ENCODE data around the gene MYOM3.
"Not testable (repeated sequence)": the region's sequence is repeated elsewhere in the genome, so short reads cannot be mapped to it uniquely, and the experiment has no call there.

MYOM3 gene

DNA sequence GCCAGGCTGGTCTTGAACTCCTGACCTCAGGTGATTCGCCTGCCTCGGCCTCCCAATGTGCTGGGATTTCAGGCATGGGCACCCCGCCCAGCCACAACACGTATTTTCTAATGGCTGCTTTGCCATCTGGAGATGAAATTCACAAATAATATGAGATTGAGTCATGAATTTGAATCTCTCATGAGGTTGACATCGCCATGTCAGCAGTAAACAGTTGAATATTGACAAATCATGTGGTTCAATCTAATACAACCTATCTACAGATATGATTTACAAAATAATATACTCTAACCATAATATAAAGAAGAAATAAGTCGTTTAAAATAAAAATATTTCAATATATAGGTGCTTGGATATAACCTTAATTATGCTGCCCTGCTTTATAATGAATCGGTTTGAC lies 42.1 kb downstream of the MYOM3 start:
- DNase-seq, result no peak

DNA sequence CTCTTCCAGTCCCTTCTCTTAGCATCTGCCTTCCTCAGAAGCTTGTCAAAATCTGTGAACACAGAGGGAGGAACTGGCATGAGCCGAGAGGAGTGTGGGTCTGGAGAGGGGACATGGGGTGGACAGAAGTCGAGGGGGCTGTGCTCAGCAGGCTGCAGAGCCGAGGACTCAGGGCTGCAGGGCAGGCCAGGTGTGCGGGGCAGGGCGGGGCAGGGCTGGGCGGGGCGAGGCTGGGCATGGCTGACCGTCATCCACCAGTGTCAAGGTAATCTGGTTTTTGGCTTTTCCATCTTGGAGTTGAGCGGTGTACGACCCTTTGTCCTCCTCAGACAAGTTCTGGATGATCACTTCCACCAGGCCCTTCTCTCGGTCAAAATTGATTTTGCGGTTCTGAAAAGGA lies 44.0 kb downstream of the MYOM3 start:
- DNase-seq, result no peak

DNA sequence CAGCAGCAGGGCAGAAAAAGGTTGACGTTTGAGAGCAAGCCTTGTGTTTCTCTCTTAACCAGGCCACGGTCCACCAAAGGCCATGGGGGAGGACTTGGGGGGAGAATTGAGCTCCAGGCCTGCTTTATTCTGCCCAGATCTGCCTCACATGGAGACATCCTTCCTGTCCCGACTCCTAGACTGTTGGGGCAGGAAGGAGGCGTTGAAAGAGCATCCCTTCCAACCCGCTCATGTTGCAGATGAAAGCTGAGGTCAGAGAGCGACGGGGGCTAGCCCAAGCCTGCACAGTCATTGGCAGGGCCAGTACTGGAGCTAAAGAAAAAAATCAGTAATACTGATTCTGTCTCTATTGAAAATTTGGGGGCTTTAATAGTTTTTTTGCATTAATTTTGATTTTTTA lies 46.6 kb downstream of the MYOM3 start:
- DNase-seq, result no peak

DNA sequence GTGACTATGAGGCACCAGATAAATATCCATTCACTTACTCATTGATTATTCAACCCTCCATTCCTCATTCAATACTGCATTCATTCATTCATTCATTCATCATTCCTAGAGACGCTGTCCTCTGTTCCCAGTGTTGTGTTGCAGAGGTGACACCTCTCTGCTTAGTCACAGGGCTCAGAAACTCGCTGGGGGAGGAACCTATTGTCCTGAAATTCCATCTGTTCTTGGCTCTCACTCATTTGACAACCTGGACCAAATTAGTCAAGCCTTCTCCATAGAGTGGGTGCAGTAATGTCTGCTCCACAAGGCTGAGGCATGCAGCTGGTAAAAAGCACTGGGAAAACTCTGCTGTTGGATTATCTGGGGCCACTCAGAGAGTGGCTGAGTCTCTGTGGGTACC lies 49.7 kb downstream of the MYOM3 start:
- no peak for DNase-seq

DNA sequence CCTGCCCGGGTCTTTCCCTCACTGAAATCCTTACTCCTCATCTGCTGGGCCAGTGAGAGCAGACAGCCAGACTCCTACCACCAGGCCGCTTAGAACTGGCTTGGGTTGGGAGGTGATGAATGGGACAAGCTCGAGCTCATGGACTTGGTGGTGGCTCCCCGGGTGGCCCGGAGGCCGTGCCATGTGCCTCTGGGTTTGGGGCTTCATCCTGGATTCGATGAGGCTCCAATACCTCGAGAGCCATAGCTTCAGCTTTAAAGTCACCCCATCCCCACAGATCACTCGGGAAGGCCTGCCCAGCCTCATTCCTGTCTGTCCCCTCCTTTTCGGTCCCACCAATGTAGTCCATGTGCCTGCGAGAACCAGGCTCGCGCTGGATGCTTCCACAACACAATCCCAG lies 51.5 kb downstream of the MYOM3 start:
- no peak for DNase-seq

DNA sequence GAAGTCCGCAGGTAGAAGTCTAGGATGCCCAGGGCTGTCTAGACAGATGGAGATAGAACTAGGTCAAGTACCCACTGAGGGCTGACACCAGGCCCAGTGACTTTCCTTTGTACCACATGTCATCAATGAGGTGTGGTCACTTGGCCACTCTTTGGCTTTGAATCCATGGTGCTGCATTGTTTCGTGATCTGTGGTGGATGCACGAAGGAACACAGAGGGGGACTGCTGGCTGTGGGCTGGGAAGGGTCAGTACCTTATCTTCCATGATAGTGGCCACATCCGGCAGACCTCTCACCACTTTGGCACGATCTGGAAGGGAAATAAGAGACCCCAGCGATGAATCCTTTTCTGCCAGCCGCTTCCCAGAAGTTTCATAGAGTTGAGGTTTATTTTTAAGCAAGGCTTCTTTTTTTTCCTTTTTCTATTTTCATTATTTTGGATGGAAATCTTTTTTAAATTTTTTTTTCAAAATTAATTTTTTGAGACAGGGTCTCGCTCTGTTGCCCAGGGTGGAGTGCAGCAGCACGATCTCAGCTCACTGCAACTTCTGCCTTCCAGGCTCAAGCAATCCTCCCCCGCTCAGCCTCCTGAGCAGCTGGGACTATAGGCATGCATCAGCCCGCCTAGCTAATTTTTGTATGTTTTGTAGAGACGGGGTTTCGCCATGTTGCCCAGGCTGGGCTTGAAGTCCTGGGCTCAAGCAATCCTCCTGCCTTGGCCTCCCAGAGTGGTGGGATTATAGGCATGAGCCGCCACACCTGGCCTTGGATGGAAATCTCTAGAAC lies 53.1 kb downstream of the MYOM3 start:
- no peak for DNase-seq

DNA sequence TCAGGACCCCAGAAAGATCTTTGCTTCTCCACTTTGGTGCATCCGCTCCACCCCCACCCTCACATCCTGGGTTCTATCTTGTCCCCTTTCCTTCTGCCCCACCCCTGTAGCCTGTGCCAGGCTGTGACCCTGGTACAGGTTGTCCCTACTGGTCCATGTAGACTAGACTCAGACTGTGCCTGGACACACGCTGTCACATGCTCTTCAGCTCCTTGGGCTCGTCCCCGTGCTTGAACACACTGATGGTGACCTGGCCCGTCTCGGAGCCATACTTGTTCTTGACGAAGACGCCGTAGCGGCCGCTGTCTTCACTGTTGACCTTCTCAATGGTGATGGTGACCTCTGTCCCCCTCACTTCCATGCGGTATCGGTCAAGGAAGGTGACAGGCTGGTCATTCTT lies 54.8 kb downstream of the MYOM3 start:
- DNase-seq, result no peak

DNA sequence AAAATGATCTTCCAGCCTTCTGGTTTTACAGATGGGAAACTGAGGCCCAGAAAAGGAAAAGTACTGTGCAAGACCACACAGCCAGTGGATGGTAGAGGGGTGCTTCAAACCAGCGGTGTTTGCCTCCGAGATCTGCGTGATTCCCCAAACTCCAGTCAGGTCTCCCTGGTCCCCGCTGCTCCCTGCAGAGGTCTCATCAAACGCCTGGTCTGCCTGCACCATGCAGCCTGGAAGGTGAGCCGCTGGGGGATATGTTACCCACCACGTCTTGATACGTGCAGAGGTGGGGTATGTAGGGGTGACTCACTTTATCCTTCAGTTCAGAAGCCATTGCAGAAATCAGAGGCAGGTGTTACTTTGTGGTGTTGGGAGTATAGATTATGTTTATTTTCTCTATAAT lies 56.3 kb downstream of the MYOM3 start:
- no peak for DNase-seq

DNA sequence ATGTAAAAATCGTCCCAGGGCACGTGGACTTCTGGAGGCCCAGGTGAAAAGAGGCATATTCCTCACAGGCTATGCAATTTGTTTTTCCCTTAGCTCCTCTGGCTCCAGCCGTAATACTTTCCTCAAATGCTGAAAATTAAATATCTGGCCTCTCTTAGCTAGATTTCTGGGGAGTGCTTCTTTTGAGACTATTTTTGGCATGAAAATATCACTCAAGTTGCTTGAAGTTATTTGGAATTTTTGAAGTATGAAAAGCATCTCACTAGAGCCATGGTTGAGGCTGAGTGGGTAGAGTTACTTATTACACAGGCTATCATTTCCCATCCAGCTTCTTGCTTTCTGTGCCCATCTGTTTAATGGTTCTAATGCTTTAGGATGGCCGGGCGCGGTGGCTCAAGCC lies 59.7 kb downstream of the MYOM3 start:
- DNase-seq, result no peak

DNA sequence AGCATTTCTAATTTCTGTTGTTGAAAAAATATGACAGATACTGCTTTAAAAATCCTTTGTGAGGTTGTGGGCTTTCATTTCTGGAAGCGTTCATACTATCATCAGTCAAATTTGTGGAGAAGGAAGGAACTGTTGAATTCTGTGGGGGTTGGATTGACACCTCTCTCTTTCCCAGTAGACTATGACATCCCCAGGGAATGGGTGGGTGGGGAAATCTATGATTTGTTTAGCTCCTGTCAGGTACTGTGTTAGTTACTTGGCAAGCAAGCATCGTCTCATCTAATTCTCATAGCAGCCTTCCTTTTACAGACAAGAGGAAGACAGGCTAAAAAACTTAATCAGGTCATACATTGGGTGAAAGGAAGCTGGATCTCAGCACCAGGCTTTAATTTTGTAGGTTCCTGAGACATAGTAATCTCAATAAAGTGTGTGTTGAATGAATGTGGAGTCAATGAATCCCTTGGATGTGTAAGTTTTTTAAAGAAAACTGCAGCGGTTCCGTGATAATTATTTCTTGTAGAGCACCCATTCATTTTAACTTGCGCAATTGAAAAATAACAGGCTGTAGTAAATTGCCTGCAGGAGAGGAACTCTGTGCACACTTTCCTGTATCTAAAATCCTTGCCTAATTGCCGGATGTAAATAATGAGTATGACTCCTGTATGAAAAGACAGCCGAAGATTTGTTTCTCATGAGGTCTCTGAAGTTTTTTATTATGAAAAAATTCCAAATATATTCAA lies 60.6 kb downstream of the MYOM3 start:
- no peak for DNase-seq

DNA sequence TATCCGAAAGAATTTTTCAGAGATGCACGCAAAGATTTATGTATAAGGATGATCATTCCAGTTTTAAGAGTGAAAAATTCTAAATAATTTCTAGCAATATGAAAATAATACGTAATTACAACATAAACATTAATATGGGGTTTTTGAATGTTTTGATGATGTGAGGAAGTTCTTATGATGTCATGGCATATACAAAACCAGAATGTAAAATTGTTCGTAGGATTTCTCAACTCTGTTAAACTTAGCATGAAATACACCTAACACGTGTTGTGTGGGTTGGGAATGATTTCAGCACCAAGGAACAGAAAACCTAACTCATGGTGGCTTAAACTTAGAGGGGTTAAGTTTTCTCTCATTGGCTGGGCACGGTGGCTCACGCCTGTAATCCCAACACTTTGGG lies 62.2 kb downstream of the MYOM3 start:
- no peak for DNase-seq

DNA sequence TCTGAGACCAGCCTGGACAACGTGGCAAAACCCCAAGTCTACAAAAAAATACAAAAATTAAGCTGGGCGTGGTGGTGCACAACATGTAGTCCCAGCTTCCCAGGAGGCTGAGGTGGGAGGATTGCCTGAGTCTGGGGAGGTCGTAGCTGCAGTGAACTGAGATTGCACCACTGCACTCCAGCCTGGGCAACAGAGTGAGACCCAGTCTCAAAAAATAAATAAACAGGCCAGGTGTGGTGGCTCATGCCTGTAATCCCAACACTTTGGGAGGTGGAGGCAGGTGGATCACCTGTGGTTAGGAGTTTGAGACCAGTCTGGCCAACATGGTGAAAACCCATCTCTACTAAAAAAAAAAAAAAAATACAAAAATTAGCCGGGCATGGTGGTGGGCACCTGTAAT lies 63.0 kb downstream of the MYOM3 start:
- DNase-seq, result not testable (repeated sequence)

DNA sequence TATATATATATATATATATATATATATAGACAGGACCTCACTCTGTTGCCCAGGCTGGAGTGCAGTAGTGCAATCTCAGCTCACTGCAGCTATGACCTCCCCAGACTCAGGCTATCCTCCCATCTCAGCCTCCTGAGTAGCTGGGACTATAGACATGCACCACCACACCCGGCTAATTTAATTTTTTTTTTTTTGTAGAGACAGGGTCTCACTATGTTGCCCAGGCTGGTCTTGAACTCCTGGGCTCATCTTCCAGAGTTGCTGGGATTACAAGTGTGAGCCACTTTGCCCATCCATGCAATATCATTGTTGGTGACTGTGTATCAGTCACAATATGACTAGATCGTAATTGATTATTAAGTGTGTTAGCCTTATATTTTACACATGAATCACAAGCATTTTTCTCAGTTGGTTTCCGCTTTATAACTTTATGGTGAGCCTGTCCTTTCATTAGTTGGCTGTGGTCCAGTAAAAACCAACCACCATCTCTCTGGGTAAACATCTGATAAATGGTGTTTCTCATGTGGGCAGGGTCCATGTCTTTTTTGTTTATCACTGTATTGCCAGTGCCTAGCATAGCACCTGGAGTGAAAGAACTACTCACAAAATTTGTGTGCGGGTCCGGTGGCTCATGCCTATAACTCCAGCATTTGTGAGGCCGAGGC lies 63.6 kb downstream of the MYOM3 start:
- DNase-seq, result no peak

DNA sequence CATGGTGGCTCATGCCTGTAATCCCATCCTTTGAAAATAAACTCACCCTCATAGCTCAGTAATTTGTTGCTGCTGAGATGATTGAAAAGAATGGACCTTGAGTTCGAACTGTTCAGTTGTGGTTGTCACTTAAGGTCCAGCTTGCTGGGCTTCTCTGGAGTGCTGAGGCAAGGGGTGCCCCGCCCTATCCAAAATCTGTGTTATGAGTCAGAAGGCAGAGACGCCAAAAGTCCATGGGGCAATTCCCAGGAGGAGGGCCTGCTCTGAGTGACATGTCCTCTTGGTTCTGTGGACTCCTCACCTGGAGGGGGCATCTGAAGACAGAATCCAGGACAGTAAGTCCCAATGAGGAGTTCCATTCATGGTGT lies 64.8 kb downstream of the MYOM3 start:
- DNase-seq, result no peak

DNA sequence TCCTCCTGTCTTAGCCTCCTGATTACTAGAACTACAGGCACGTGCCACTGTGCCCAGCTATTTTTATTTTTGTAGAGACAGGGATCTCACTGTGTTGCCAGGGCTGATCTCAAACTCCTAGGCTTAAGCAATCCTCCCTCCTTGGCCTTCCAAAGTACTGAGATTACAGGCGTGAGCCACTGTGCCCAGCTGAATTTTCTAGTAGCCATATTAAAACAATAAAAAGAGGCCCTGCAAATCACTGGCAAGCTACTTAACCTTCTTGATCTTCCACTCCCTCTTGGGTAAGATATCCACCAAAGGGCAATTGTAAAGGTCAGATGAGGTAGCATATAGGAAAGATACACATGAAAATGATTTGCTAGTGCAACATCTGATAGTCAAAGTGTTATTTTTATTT lies 66.2 kb downstream of the MYOM3 start:
- DNase-seq, result no peak

DNA sequence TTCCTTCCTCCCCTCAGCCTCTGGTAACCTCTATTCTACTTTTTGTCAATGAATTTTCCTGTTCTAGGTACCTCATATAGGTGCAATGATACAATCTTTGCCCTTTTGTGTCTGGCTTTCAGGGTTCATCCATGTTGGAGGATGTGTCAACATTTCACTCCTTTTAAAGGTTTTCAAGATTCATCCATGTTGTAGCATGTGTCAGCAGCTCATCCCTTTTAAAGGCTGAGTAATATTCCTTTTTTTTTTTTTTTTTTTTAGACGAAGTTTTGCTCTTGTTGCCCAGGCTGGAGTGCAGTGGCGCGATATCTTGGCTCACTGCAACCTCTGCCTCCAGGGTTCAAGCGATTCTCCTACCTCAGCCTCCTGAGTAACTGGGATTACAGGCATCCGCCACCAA lies 67.3 kb downstream of the MYOM3 start:
- DNase-seq, result not testable (repeated sequence)

DNA sequence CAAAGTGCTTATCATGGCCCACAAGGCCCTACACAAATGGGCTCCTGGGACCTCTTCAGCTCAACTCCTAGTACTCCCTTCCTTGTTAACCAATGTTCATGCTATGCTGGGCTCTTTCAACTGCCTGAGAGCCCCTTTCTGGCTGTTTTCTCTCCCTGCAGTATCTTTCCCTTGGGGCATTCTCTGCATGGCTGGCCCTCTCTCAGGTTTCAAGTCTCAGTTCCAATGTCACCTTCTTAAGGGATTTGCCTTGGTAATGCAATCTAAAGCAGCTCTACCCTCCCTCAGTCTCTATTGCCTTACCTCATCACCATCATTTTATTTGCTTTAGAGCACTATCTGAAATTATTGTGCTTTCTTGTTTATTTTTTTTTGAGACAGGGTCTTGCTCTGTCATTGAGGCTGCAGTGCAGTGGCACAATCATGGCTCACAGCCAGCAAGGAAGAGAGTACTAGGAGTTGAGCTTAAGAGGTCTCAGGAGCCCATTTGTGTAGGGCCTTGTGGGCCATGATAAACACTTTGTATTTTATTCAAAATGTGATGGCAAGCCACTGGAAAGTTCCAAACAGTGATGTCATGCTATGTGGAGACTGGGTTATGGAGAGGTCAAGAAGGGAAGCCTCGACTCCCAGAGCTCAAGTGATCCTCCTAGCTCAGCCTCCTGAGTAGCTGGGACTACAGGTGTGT lies 68.4 kb downstream of the MYOM3 start:
- DNase-seq, result peak; percentile 91

DNA sequence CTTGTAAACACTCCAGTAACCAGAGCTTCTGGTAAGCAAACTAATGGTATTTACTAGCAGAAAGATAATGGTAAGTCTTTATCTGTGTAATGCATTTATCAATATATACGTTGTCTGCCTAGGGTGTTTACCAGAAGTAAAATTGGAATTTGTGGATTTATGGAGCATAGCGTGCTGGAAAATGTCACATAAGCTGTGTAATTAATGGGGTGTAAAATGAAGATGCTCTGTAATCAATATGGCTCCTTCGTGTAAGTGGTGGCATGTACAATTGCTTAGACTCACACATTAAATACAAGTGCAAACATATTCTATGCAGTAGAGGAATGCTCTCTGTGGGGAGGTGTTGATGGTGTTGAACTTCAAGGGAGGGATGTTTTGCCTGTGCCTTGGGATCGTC lies 69.6 kb downstream of the MYOM3 start:
- no peak for DNase-seq

DNA sequence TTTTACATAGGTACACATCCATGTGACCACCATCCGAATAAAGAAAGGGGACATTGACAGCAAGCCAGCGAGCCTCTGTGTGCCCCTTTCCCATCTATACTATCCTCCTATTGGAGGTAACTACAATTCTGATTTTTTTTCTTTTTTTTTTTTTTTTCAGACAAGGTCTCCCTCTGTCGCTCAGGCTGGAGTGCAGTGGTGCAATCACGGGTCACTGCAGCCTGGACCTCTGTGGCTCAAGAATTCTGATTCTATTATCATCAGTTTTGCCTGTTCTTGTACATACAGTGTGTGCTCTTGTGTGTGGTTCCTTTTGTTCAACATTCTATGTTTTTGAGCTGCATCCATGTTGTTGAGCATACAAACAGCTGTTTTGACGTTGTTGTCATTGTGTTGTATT lies 75.8 kb downstream of the MYOM3 start:
- no peak for DNase-seq

DNA sequence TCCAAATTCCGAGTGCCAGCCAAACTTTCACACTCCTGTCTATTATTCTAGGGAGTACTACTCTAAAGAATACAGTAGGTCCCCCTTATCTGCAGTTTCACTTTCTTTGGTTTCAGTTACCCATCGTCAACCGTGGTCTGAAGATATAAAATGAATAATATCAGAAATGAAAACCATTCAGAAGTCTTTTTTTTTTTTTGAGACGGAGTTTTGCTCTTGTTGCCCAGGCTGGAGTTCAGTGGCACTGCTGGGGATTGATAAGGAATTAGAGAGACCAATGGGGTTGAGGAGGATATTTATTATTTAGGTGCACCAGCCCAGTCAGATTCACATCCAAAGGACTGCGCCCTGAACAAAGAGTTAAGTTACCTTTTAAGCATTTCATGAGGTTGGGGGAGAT lies 79.0 kb downstream of the MYOM3 start:
- DNase-seq, result no peak

DNA sequence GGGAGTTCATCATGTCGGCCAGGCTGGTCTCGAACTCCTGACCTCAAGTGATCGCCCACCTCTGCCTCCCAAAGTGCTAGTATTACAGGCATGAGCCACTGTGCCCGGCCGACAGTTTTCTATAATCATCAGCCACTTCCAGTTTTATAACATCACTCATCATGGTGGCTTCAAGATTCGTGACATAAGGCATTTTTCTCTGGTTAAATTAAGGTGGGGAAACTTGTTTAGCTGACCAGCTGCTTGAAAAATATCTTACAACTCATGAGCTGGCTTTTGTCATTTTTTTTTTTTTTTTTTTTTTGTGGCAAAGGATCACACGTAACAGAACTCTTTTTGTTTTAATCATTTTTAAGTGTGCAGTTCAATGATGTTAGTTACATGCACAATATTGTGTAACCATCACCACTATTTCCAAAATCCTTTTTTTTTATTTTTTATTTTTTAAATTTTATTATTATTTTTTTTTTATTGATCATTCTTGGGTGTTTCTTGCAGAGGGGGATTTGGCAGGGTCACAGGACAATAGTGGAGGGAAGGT lies 80.9 kb downstream of the MYOM3 start:
- DNase-seq, result not testable (repeated sequence)

DNA sequence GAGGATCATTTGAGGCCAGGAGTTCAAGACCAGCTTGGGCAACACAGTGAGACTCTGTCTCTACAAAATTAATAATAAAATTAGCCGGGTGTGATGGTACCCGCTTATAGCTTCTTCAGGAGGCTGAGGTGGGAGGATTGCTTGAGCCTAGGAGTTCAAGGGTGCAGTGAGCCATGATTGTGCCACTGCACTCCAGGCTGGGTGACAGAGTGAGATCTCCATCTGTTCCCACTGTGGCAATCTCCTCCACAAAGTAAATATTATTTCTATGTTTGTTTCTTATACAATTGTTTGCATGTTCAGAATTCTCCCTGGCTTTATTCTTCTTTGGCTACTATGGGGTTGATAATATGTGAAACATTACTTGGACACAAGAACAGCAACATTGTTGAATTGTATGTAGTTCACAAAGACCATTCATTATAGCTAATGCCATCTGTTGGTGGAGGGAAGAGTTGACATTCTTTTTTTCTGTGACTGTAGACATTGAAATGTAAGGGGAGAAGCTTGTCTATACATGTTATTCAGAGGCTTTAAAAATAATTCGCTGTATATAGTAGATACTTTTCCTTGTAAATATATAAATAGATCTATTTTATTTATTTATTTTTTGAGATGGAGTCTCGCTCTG lies 84.0 kb downstream of the MYOM3 start:
- no peak for DNase-seq

Measured in NCI-H1436 treated with DMSO at 0.1 percent for 48 hours (cell line).